ENCODE measurements around the gene WDR31.
"Not testable (repeated sequence)": the region's sequence is repeated elsewhere in the genome, so short reads cannot be mapped to it uniquely, and the experiment has no call there.

WDR31 gene

GRCh38 chr9:113340011-113340699 is at the start of gene WDR31:
TSS of gene WDR31 (minus strand) at chr9:113340275. CDS start at chr9:113332022, 8,253 bp downstream.
- H3K27me3 ChIP-seq (ENCODE audit: control insufficient read depth, insufficient read depth, low read length): peaks cover 26% of the 10 kb centered on the region
- peak within 1 kb of the TSS; percentile 93 for H3K4me3 ChIP-seq (ENCODE audit: low read depth, low read length)
- no peaks in the 10 kb centered on the region for H3K9me3 ChIP-seq (ENCODE audit: control insufficient read depth, insufficient read depth, low read length)

GRCh38 chr9:113389451-113389850 is 49.4 kb upstream of the WDR31 start:
- no peaks in the 10 kb centered on the region for H3K27me3 ChIP-seq (ENCODE audit: control insufficient read depth, insufficient read depth, low read length)
- H3K9me3 ChIP-seq (ENCODE audit: control insufficient read depth, insufficient read depth, low read length): no peaks in the 10 kb centered on the region
- H3K4me1 ChIP-seq (ENCODE audit: control insufficient read depth, insufficient read depth, low read length): no peaks in the 10 kb centered on the region
- no peak overlapping the region for H3K4me3 ChIP-seq (ENCODE audit: low read depth, low read length)
- H3K36me3 ChIP-seq (ENCODE audit: control insufficient read depth, insufficient read depth, low read length): peaks cover 11% of the 10 kb centered on the region
- no peak overlapping the region for H3K9ac ChIP-seq (ENCODE audit: low read depth, low read length)

More at GRCh38 chr9:113340011-113340699, at the start of gene WDR31:
- Histone ChIP-seq H3K36me3 (ENCODE audit: control insufficient read depth, insufficient read depth, low read length) (no peaks in the 10 kb centered on the region), H3K9ac (ENCODE audit: low read depth, low read length) (peak within 1 kb of the TSS; percentile 73), H3K4me1 (ENCODE audit: control insufficient read depth, insufficient read depth, low read length) (peaks cover 3% of the 10 kb centered on the region)

GRCh38 chr9:113388833-113389232 is 48.8 kb upstream of the WDR31 start:
- no peaks in the 10 kb centered on the region for H3K9me3 ChIP-seq (ENCODE audit: control insufficient read depth, insufficient read depth, low read length)
- no peaks in the 10 kb centered on the region for H3K4me1 ChIP-seq (ENCODE audit: control insufficient read depth, insufficient read depth, low read length)
- no peaks in the 10 kb centered on the region for H3K27me3 ChIP-seq (ENCODE audit: control insufficient read depth, insufficient read depth, low read length)
- H3K9ac ChIP-seq (ENCODE audit: low read depth, low read length): no peak overlapping the region
- H3K36me3 ChIP-seq (ENCODE audit: control insufficient read depth, insufficient read depth, low read length): peaks cover 11% of the 10 kb centered on the region
- H3K4me3 ChIP-seq (ENCODE audit: low read depth, low read length): no peak overlapping the region

GRCh38 chr9:113387560-113388230 is 47.6 kb upstream of the WDR31 start:
- H3K9ac ChIP-seq (ENCODE audit: low read depth, low read length): no peak overlapping the region
- H3K4me1 ChIP-seq (ENCODE audit: control insufficient read depth, insufficient read depth, low read length): no peaks in the 10 kb centered on the region
- no peaks in the 10 kb centered on the region for H3K27me3 ChIP-seq (ENCODE audit: control insufficient read depth, insufficient read depth, low read length)
- H3K36me3 ChIP-seq (ENCODE audit: control insufficient read depth, insufficient read depth, low read length): peaks cover 11% of the 10 kb centered on the region
- no peaks in the 10 kb centered on the region for H3K9me3 ChIP-seq (ENCODE audit: control insufficient read depth, insufficient read depth, low read length)
- no peak overlapping the region for H3K4me3 ChIP-seq (ENCODE audit: low read depth, low read length)

GRCh38 chr9:113386571-113387393 is 46.7 kb upstream of the WDR31 start:
- Histone ChIP-seq H3K27me3 (ENCODE audit: control insufficient read depth, insufficient read depth, low read length) (no peaks in the 10 kb centered on the region), H3K36me3 (ENCODE audit: control insufficient read depth, insufficient read depth, low read length) (peaks cover 11% of the 10 kb centered on the region), H3K9ac (ENCODE audit: low read depth, low read length) (no peak overlapping the region), H3K9me3 (ENCODE audit: control insufficient read depth, insufficient read depth, low read length) (no peaks in the 10 kb centered on the region), H3K4me3 (ENCODE audit: low read depth, low read length) (no peak overlapping the region), H3K4me1 (ENCODE audit: control insufficient read depth, insufficient read depth, low read length) (no peaks in the 10 kb centered on the region)

GRCh38 chr9:113381909-113382411 is 41.9 kb upstream of the WDR31 start:
- no peak overlapping the region for H3K9ac ChIP-seq (ENCODE audit: low read depth, low read length)
- no peaks in the 10 kb centered on the region for H3K9me3 ChIP-seq (ENCODE audit: control insufficient read depth, insufficient read depth, low read length)
- no peaks in the 10 kb centered on the region for H3K27me3 ChIP-seq (ENCODE audit: control insufficient read depth, insufficient read depth, low read length)
- H3K36me3 ChIP-seq (ENCODE audit: control insufficient read depth, insufficient read depth, low read length): no peaks in the 10 kb centered on the region
- no peak overlapping the region for H3K4me3 ChIP-seq (ENCODE audit: low read depth, low read length)
- no peaks in the 10 kb centered on the region for H3K4me1 ChIP-seq (ENCODE audit: control insufficient read depth, insufficient read depth, low read length)

- not testable (repeated sequence) for H3K27me3 ChIP-seq (ENCODE audit: control insufficient read depth, insufficient read depth, low read length); H3K9ac ChIP-seq (ENCODE audit: low read depth, low read length); H3K9me3 ChIP-seq (ENCODE audit: control insufficient read depth, insufficient read depth, low read length); H3K4me1 ChIP-seq (ENCODE audit: control insufficient read depth, insufficient read depth, low read length); H3K4me3 ChIP-seq (ENCODE audit: low read depth, low read length); H3K36me3 ChIP-seq (ENCODE audit: control insufficient read depth, insufficient read depth, low read length)
Observed at GRCh38 chr9:113381441-113381840, 41.4 kb upstream of the WDR31 start.

GRCh38 chr9:113380869-113381378 is 40.8 kb upstream of the WDR31 start:
- H3K36me3 ChIP-seq (ENCODE audit: control insufficient read depth, insufficient read depth, low read length): no peaks in the 10 kb centered on the region
- no peak overlapping the region for H3K4me3 ChIP-seq (ENCODE audit: low read depth, low read length)
- H3K4me1 ChIP-seq (ENCODE audit: control insufficient read depth, insufficient read depth, low read length): no peaks in the 10 kb centered on the region
- H3K9me3 ChIP-seq (ENCODE audit: control insufficient read depth, insufficient read depth, low read length): no peaks in the 10 kb centered on the region
- no peaks in the 10 kb centered on the region for H3K27me3 ChIP-seq (ENCODE audit: control insufficient read depth, insufficient read depth, low read length)
- H3K9ac ChIP-seq (ENCODE audit: low read depth, low read length): no peak overlapping the region

GRCh38 chr9:113379829-113380210 is 39.7 kb upstream of the WDR31 start:
- not testable (repeated sequence) for H3K27me3 ChIP-seq (ENCODE audit: control insufficient read depth, insufficient read depth, low read length); H3K9me3 ChIP-seq (ENCODE audit: control insufficient read depth, insufficient read depth, low read length); H3K4me1 ChIP-seq (ENCODE audit: control insufficient read depth, insufficient read depth, low read length); H3K36me3 ChIP-seq (ENCODE audit: control insufficient read depth, insufficient read depth, low read length); H3K4me3 ChIP-seq (ENCODE audit: low read depth, low read length); H3K9ac ChIP-seq (ENCODE audit: low read depth, low read length)

GRCh38 chr9:113379094-113379828 is 39.2 kb upstream of the WDR31 start:
- H3K9me3 ChIP-seq (ENCODE audit: control insufficient read depth, insufficient read depth, low read length); H3K4me3 ChIP-seq (ENCODE audit: low read depth, low read length): not testable (repeated sequence)

More at GRCh38 chr9:113379094-113379828, 39.2 kb upstream of the WDR31 start:
- not testable (repeated sequence) for H3K36me3 ChIP-seq (ENCODE audit: control insufficient read depth, insufficient read depth, low read length); H3K9ac ChIP-seq (ENCODE audit: low read depth, low read length); H3K4me1 ChIP-seq (ENCODE audit: control insufficient read depth, insufficient read depth, low read length); H3K27me3 ChIP-seq (ENCODE audit: control insufficient read depth, insufficient read depth, low read length)

Measured in iPS-15b (cell line).